22Rv1 (cell line): Measurements from ENCODE around the gene SATL1.

Source experiments
- H3K27ac ChIP-seq: fragments of 450-650 bp; 2 replicates; pipeline ENCODE4 v1.5.1; 2017
- CTCF ChIP-seq: fragments of 450-650 bp; IDR thresholded peaks from 2 replicates; pipeline ENCODE4 v1.5.1; 2017; ENCODE audit warnings: mild to moderate bottlenecking
- ZFX ChIP-seq: fragments of 450-650 bp; IDR thresholded peaks from 2 replicates; pipeline ENCODE4 v1.6.1; 2017; ENCODE audit warnings: antibody characterized with exemption, borderline replicate concordance

Gene SATL1

GRCh38 chrX:85136409-85136808 is 107.2 kb downstream of the SATL1 start:
- no peak overlapping the region for H3K27ac ChIP-seq
- TF ChIP-seq CTCF = no peak
- TF ChIP-seq ZFX = no peak

- TF ChIP-seq CTCF (no peak), ZFX (no peak)
- no peak overlapping the region for H3K27ac ChIP-seq
Measured at GRCh38 chrX:85115252-85115651, 128.3 kb downstream of the SATL1 start.

GRCh38 chrX:85114776-85115175 is 128.8 kb downstream of the SATL1 start:
- no peak overlapping the region for H3K27ac ChIP-seq
- TF ChIP-seq ZFX (no peak), CTCF (no peak)

GRCh38 chrX:85114171-85114570 is 129.4 kb downstream of the SATL1 start:
- no peak overlapping the region for H3K27ac ChIP-seq
- TF ChIP-seq ZFX = no peak
- TF ChIP-seq CTCF = no peak

- no peak overlapping the region for H3K27ac ChIP-seq
- TF ChIP-seq CTCF = no peak
Measured at GRCh38 chrX:85113746-85114145, 129.8 kb downstream of the SATL1 start.

- no peak overlapping the region for H3K27ac ChIP-seq
- TF ChIP-seq ZFX (no peak), CTCF (no peak)
Measured at GRCh38 chrX:85112293-85112692, 131.3 kb downstream of the SATL1 start.

- TF ChIP-seq ZFX (no peak), CTCF (peak; percentile 75)
- H3K27ac ChIP-seq = no peak overlapping the region
Measured at GRCh38 chrX:85111347-85111746, 132.2 kb downstream of the SATL1 start.
